HG02884 (cell line): Measurements from ENCODE around the gene BORCS5.
A peak's percentile ranks its signal among the peaks of the same experiment; 100 is the strongest.
"Not testable (repeated sequence)": the region's sequence is repeated elsewhere in the genome, so short reads cannot be mapped to it uniquely, and the experiment has no call there.

Experiments used
- ATAC-seq: cut with Tn5 transposase; IDR thresholded peaks from one replicate; pipeline ENCODE4 v1.9.1; 2021; ENCODE audit warnings: mild to moderate bottlenecking, moderate library complexity; ENCODE audit not compliant: unreplicated experiment

The BORCS5 gene

GRCh38 chr12:12351468-12352185 lies 5.3 kb upstream of the BORCS5 start:
- not testable (repeated sequence) for ATAC-seq

DNA sequence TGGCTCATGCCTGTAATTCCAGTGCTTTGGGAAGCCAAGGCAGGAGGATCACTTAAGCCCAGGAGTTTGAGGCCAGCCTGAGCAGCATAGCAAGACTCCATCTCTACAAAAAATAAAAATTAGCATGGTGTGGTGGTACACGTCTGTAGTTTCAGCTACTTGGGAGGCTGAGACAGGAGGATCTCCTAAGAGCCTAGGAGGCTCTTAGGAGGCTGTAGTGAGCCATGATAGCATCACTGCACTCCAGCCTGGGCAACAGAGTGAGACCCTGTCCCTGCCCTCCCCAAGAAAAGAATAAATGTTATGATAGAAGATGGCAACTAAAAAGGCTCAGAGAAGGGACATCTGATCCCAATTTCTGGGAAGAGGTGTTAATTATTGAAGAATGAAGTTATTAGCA lies 3.6 kb upstream of the BORCS5 start:
- no peak for ATAC-seq

DNA sequence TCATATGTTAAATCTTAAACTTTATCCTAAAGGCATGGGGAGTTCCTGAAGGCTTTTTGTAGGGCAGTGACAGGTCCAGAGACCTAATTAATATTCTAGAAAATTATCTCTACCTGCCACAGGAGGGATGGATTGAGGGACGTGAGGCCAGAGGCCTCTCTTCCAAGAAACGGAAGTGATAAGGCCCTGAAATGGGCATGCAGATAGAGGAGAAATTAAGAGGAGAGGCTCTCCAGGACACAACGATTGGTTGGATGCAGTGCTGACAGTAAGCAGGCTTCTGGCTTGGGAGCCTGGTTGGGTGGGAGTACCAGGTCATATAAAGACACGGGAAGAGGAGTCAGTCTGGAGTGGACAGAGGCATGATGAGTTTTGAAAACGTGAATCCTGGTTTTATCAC lies 3.1 kb upstream of the BORCS5 start:
- no peak for ATAC-seq

DNA sequence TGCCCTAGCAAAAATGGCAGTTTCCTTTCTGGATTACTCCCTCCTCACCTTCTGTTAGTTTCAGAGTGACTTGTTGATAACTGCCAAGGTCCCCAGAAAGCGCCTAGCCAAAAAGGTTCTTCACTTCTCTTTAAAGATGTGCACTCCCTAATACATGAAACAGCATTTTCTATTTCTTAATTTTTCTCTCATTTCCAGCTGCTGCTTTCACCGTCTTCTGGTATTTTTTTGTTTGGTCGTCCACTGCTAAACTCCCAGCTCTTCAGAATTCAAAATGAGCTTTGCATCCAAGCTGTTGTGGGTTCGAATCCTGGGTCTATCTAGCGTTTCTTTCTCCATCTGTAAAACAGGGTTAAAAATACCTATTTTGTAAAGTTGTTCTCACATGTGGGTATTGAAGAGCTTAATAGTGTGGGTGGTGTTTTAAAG lies 397 bp upstream of the BORCS5 start:
- no peak for ATAC-seq

GRCh38 chr12:12357719-12358461 lies 1.0 kb downstream of the BORCS5 start:
- peak; percentile 9 for ATAC-seq

- ATAC-seq: no peak
These were observed 1.6 kb downstream of the BORCS5 start for GRCh38 chr12:12358528-12358927.

GRCh38 chr12:12364787-12365445 lies 8.0 kb downstream of the BORCS5 start:
- ATAC-seq: no peak

DNA sequence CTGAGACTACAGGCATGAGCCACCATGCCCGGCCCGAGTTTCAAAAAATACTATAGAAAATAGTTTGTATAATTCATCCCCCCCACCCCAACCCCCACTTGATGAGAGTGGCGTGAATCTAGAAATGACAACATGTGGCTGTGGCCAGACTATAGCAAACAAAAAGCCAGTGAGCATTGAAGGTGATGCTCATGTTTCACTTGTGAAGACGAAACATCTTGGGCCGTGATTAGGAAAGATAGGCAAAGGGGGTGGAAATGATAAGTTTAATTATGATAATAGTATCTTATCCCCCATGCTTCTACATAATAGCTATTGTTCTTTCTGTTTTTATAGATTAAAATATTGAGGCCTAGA lies 8.5 kb downstream of the BORCS5 start:
- no peak for ATAC-seq

- no peak for ATAC-seq
These were observed 9.1 kb downstream of the BORCS5 start for GRCh38 chr12:12365931-12366431.

GRCh38 chr12:12366701-12367481 lies 10.0 kb downstream of the BORCS5 start:
- ATAC-seq: no peak

DNA sequence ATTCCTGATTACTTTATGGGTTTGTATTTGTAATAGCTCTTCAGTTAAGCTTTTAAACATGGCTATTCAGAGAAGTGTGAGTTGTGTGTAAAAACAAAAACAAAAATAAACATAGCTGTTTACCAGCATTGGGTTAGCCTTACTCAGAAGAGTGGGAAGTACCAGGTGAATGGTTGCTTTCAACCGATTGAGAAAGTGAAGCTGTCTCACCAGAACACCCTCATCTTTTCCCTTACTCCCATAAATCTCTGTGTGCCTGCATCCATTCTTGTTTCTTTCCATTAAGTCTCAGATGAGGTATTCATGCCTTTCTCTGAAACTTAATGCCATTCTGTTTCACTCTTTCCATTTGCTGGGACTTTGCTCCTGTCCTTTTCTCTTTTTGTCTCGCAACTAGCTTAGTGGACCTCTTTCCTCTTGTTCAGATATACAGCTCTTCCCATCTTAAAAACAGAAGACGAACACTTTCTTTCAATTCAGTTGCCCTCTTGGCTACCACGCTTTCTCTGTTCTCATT lies 10.7 kb downstream of the BORCS5 start:
- ATAC-seq: no peak

GRCh38 chr12:12372946-12373722 lies 16.3 kb downstream of the BORCS5 start:
- no peak for ATAC-seq

- no peak for ATAC-seq
These were observed 20.0 kb downstream of the BORCS5 start for GRCh38 chr12:12376646-12377448.

DNA sequence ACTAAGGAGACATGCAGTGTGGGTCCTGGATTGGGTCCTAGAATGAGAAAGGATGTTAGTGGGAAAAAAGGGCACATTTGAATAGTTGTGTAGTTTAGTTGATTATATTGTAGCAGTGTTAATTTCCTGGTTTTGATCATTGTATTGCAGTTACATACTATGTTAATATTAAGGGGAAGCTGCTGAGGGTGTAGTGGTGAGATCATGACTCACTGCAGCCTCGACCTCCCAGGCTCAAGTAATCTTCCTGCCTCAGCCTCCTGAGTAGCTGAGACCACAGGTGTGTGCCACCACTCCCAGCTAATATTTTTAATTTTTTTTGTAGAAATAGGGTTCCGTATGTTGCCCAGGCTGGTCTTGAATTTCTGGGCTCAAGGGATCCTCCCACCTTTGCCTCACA lies 21.7 kb downstream of the BORCS5 start:
- ATAC-seq: no peak

DNA sequence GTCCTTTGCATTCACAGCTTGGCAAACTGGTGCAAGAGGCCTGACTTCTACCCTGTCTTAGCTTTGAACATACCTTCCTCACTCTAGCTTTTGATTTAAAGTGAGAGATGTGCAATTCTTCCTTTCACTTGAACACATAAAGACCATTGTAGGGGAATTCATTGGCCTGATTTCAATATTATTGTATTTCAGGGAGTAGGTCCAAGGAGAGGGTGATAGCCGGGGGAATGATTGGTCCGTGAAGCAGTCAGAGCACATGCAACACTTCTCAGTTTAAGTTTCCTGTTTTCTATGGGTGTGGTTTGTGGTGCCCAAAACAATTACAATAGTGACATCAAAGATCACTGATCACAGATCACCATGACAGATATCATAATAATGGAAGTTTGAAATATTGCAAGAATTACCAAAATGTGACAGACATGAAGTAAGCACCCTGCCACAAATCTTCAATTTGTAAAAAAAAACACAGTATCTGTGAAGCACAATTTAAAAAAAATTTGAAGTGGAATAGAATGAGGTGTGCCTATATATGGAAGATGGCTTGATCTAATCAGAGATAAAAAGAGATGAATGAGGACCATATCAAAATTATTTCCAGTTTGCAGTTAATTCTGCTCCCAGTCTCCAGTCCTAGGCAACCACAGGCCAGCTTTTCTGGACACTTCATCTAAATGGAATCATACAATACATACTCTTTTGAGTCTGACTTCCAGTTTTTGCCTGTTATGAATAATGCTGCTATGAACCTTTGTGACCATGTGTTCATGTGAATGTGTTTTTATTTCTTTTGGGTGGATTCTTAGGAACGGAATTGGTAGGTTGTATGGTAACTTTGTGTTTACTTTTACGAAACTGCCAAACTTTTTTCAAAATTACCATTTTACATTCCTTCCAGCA lies 23.2 kb downstream of the BORCS5 start:
- ATAC-seq: peak; percentile 65

GRCh38 chr12:12380949-12381593 lies 24.2 kb downstream of the BORCS5 start:
- ATAC-seq: no peak

GRCh38 chr12:12381982-12382381 lies 25.1 kb downstream of the BORCS5 start:
- no peak for ATAC-seq
